Testis (tissue), 2 donors: ENCODE results near the gene IGSF22.

ENCODE experiments used
- POLR2A ChIP-seq: fragments of 450-650 bp; IDR thresholded peaks from one replicate; pipeline ENCODE4 v1.6.1; 2017; ENCODE audit warnings: antibody characterized with exemption, mild to moderate bottlenecking, moderate library complexity
- TF ChIP-seq, protein P1 (sequence below), 3 experiments: fragments of 450-650 bp in 2 of 3; fragments of 200-600 bp in 1 of 3; sonication (generic) in 1 of 3; IDR thresholded peaks; one replicate each; pipeline ENCODE4 v1.5.1; 2016 to 2019; ENCODE audit warnings: antibody characterized with exemption in 3 of 3, mild to moderate bottlenecking in 2 of 3, moderate library complexity in 1 of 3

DNA sequence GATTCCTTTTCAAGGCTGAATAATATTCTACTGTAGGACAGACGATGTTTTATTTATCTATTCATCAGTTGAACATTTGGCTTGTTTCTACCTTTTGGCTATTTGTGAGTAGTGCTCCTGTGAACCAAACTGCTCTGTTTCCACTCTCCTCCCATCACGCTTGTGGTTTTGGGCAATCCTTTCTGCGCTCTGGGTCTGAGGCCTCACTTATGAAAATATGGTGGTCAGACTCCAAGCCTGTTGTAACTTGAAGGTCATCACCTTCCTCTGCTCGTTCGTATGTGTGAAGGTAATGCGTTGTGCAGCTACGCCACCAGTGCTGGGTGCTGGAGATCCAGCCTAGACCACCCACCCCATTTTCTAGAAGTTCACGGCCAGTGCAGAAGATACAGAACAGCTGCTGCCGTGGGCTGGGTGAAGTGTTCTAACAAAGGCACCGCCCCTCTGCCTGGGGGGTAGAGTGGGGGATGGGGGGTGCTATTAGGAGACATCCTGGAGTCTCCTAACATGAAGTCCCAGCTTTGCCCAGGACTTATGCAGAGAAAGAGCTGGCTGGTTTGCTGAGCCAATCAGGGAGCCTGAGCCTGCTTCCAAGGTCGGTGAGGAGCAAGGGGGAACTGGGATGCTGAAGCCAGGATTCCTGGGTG lies 44.6 kb upstream of the IGSF22 start:
- TF ChIP-seq, protein P1, sequence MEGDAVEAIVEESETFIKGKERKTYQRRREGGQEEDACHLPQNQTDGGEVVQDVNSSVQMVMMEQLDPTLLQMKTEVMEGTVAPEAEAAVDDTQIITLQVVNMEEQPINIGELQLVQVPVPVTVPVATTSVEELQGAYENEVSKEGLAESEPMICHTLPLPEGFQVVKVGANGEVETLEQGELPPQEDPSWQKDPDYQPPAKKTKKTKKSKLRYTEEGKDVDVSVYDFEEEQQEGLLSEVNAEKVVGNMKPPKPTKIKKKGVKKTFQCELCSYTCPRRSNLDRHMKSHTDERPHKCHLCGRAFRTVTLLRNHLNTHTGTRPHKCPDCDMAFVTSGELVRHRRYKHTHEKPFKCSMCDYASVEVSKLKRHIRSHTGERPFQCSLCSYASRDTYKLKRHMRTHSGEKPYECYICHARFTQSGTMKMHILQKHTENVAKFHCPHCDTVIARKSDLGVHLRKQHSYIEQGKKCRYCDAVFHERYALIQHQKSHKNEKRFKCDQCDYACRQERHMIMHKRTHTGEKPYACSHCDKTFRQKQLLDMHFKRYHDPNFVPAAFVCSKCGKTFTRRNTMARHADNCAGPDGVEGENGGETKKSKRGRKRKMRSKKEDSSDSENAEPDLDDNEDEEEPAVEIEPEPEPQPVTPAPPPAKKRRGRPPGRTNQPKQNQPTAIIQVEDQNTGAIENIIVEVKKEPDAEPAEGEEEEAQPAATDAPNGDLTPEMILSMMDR (IDR thresholded peaks at IDR 0.05), result no peak
- TF ChIP-seq POLR2A, result no peak
